ENCODE measurements around the gene C16orf90.
A peak's percentile ranks its signal among the peaks of the same experiment; 100 is the strongest.

Gene C16orf90

GRCh38 chr16:3495176-3495575, at the start of gene C16orf90:
C16orf90 (minus strand) TSS chr16:3495489; CDS start chr16:3495421, 68 bp downstream.
- DNase-seq: no peak

GRCh38 chr16:3542601-3543373, 47.5 kb upstream of the C16orf90 start:
- no peak for DNase-seq

GRCh38 chr16:3541527-3542155, 46.4 kb upstream of the C16orf90 start:
- DNase-seq: no peak

GRCh38 chr16:3538222-3538621, 42.9 kb upstream of the C16orf90 start:
- no peak for DNase-seq

- no peak for DNase-seq
Observed at GRCh38 chr16:3536851-3537250, 41.6 kb upstream of the C16orf90 start.

- no peak for DNase-seq
Observed at GRCh38 chr16:3536271-3536731, 41.0 kb upstream of the C16orf90 start.

- DNase-seq: no peak
Observed at GRCh38 chr16:3534126-3534525, 38.8 kb upstream of the C16orf90 start.

- DNase-seq: no peak
Observed at GRCh38 chr16:3532741-3533140, 37.5 kb upstream of the C16orf90 start.

GRCh38 chr16:3530371-3530914, 35.2 kb upstream of the C16orf90 start:
- no peak for DNase-seq

GRCh38 chr16:3529175-3529574, 33.9 kb upstream of the C16orf90 start:
- DNase-seq: no peak

GRCh38 chr16:3528406-3528805, 33.1 kb upstream of the C16orf90 start:
- DNase-seq: no peak

- DNase-seq: peak in 3 of 6 experiments; percentile 7 to 18 (median 16)
Observed at GRCh38 chr16:3527216-3527829, 32.0 kb upstream of the C16orf90 start.

- no peak for DNase-seq
Observed at GRCh38 chr16:3525951-3526350, 30.7 kb upstream of the C16orf90 start.

- DNase-seq: no peak
Observed at GRCh38 chr16:3523281-3523680, 28.0 kb upstream of the C16orf90 start.

GRCh38 chr16:3520841-3521240, 25.6 kb upstream of the C16orf90 start:
- no peak for DNase-seq

GRCh38 chr16:3520413-3520812, 25.1 kb upstream of the C16orf90 start:
- no peak for DNase-seq

- DNase-seq: no peak
Observed at GRCh38 chr16:3519581-3519980, 24.3 kb upstream of the C16orf90 start.

- no peak for DNase-seq
Observed at GRCh38 chr16:3518986-3519348, 23.7 kb upstream of the C16orf90 start.

GRCh38 chr16:3518292-3518985, 23.1 kb upstream of the C16orf90 start:
- no peak for DNase-seq

- DNase-seq: no peak
Observed at GRCh38 chr16:3515897-3516296, 20.6 kb upstream of the C16orf90 start.

- no peak for DNase-seq
Observed at GRCh38 chr16:3514621-3515020, 19.3 kb upstream of the C16orf90 start.

GRCh38 chr16:3513892-3514583, 18.7 kb upstream of the C16orf90 start:
- no peak for DNase-seq

Data from stimulated activated naive CD4-positive, alpha-beta T cell (primary cell).